ENCODE data around the gene PTGES2. TPM values are rescaled to one million over a fixed set of nuclear protein-coding genes. Genes with fewer than 3 reads are reported as not detected.
A peak's percentile ranks its signal among the peaks of the same experiment; 100 is the strongest.

PTGES2 gene
- total and polyA plus RNA-seq, 2 of the 13 experiments (the other 11 are each of a cell fraction or from before 2014, with no cell fraction given), result 63.7 to 79.8 TPM

- H3K9ac ChIP-seq (ENCODE audit: insufficient read depth, low read depth, low read length), result peak overlapping the region; percentile 87
- POLR2A ChIA-PET, result interaction anchor here (1.6 kb wide), 1 partner anchor 28 kb away, joined by 6 read pairs; the partner anchor contains the start of gene PTGES2
- CTCF ChIA-PET (ENCODE audit: low intra/inter-chr PET ratio, low total read pairs), result interaction anchor here (1.6 kb wide), 1 partner anchor 18 kb away, joined by 4 read pairs; no protein-coding TSS in a partner anchor
- in situ Hi-C loops (cut with HindIII; ENCODE audit: extremely low pct_ligation_motif_present, low pct_unique_long_range_greater_than_20kb), result no loop called here
- ATAC-seq (no peak), FAIRE-seq (no peak), DNase-seq (ENCODE audit: low spot score) (no peak)
- no peak overlapping the region for H2AFZ ChIP-seq (ENCODE audit: low read length)
- BruUV-seq (replicated peaks), result no TSS peak
- H3K36me3 ChIP-seq (replicated peaks in 1 of 2; ENCODE audit: control insufficient read depth in 1 of 2, insufficient read depth in 2 of 2, low read length in 2 of 2), result peaks cover 5 to 22% of the 10 kb centered on the region in 2 experiments; a peak in 4 of 5 replicates
- H3K9me3 ChIP-seq (ENCODE audit: low read length), result no peaks in the 10 kb centered on the region
- peaks cover 86% of the 10 kb centered on the region for H3K4me1 ChIP-seq (ENCODE audit: insufficient read depth, low read length)
- peaks cover 31% of the 10 kb centered on the region for H3K79me2 ChIP-seq (ENCODE audit: insufficient read depth, low read length)
- H3K27ac ChIP-seq (ENCODE audit: extremely low read length, insufficient read depth, low read length), result no peak overlapping the region
- 70% methylated on average over 12 of the region's 16 CpGs for WGBS (ENCODE audit: low lambda C conversion rate)
- peaks cover 17% of the 10 kb centered on the region; the same call in 1 of the 2 replicates for H4K20me1 ChIP-seq (ENCODE audit: insufficient read depth, low read length)
- peak overlapping the region; percentile 98 for H3K4me2 ChIP-seq (ENCODE audit: low read depth, low read length)
- H3K27me3 ChIP-seq (ENCODE audit: control insufficient read depth in 1 of 2, insufficient read depth in 2 of 2, low read length in 2 of 2), result no peaks in the 10 kb centered on the region; a peak in 1 of 5 replicates
- intact Hi-C loops (cut with micrococcal nuclease; ENCODE audit: unreplicated experiment), result loop anchor here (5.0 kb wide), 1 partner anchor 33 kb away; the partner anchor contains the start of genes NAIF1 and SLC25A25
- H3K4me3 ChIP-seq (replicated peaks in 1 of 3; ENCODE audit: insufficient read depth in 1 of 3, low read depth in 2 of 3, low read length in 3 of 3), result peak overlapping the region; percentile 72 to 89 (median 76)
- TF ChIP-seq TRIM24 (CRISPR knock-in tag; IDR thresholded peaks at IDR 0.05), result no peak
- TF ChIP-seq, protein P1, sequence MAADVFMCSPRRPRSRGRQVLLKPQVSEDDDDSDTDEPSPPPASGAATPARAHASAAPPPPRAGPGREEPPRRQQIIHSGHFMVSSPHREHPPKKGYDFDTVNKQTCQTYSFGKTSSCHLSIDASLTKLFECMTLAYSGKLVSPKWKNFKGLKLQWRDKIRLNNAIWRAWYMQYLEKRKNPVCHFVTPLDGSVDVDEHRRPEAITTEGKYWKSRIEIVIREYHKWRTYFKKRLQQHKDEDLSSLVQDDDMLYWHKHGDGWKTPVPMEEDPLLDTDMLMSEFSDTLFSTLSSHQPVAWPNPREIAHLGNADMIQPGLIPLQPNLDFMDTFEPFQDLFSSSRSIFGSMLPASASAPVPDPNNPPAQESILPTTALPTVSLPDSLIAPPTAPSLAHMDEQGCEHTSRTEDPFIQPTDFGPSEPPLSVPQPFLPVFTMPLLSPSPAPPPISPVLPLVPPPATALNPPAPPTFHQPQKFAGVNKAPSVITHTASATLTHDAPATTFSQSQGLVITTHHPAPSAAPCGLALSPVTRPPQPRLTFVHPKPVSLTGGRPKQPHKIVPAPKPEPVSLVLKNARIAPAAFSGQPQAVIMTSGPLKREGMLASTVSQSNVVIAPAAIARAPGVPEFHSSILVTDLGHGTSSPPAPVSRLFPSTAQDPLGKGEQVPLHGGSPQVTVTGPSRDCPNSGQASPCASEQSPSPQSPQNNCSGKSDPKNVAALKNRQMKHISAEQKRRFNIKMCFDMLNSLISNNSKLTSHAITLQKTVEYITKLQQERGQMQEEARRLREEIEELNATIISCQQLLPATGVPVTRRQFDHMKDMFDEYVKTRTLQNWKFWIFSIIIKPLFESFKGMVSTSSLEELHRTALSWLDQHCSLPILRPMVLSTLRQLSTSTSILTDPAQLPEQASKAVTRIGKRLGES (CRISPR knock-in tag; IDR thresholded peaks at IDR 0.05; ENCODE audit: borderline replicate concordance), result no peak
- TF ChIP-seq ZNF850 (CRISPR knock-in tag; conservative IDR thresholded peaks at IDR 0.05), result no peak
These were observed 27.5 kb downstream of the PTGES2 start for GRCh38 chr9:128099932-128100491.
